Measurements from ENCODE around the gene KRTAP2-2.
"Not testable (repeated sequence)": the region's sequence is repeated elsewhere in the genome, so short reads cannot be mapped to it uniquely, and the experiment has no call there.

KRTAP2-2 gene, protein sequence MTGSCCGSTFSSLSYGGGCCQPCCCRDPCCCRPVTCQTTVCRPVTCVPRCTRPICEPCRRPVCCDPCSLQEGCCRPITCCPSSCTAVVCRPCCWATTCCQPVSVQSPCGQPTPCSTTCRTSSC

DNA sequence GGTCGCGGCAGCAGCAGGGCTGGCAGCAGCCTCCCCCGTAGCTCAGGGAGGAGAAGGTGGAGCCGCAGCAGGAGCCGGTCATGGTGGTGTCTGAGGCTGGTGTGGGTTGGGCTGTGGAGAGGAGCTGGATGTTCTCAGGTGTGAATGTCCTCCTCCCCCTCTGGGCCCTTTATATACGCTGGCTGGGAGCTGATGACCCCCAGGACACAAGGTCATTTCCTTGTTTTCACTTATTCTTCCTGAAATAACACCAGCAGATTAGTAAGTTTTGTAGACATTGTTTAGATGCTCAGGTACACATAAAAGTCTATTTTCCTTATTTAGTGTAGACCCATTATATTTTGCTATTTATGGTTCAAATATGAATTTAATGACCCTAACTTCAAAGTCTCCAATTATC is at the start of gene KRTAP2-2:
TSS of gene KRTAP2-2 (minus strand) at position 101 of the 400 bp plus-strand sequence. CDS start at position 82, 19 bp downstream.
- not testable (repeated sequence) for DNase-seq

DNA sequence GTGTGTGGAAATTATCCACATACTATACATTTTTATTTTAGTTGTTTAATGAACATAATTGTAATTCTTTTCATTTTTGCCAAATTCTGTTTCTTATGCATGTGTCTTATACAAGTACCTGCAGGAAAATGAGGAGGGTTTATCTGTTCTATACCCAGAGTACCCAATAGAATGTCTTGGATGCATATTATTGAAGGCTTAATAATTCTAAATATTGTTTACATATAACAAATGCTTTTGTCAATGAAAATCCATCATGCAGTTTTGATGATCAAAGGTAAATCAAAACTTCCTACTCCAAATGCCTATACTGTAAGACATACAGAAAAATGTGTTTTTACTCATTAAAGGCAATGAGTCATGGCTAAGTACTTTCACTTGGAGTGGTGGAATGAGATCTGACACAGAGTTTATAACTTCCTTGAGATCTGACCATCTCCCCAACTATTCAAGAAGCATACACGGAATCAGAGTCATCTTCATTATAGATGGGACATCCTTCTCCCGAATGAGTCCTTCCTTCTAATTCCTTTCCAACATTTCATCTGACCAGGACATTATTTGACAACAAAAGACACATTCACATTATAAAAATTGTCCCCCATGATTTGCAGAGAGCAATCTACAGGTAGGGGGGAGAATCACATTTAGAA is 49.5 kb upstream of the KRTAP2-2 start:
- not testable (repeated sequence) for DNase-seq

DNA sequence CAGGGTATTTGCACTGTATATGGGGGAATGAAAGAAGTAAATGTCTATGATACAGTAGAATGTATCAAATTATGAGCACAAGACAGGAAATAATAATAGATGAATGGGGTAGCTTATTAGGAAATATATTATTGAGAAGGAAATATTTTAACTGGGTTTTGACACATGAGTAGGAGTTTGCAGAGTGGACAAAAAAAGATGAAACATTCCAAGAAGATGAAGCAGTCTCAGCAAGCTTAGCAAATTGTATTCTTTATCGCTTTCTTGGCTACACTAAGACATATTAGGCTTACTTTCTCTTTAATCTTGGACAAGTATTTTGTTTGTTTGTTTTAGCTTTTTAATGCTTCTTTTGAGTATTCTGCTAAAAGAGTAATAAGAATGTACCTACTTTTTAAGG is 48.9 kb upstream of the KRTAP2-2 start:
- no peak for DNase-seq

DNA sequence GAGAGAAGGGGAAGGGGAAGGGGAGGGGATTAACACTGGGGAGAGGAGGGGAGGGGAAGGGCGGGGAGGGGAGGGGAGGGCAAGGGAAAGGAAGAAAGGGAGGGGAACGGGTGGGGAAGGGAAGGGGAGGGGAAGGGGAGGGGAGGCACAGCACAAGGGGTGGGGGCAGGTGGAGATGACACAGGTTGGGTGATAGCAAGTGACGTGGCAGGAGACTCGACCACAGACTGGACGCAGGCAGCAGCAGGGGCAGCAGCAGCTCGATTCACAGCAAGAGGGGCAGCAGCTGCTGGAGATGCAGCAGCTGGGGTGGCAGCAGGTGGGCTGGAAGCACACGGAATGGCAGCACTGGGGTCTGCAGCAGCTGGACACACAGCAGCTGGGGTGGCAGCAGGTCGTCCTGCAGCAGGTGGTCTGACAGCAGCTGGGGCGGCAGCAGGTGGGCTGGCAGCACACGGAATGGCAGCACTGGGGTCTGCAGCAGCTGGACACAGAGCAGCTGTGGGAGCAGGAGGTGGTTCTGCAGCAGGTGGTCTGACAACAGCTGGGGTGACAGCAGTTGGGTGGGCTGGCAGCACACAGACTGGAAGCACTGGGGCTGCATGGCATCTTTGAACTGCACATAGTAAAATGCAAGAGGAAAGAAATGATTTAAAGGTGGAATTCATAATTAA is 46.7 kb upstream of the KRTAP2-2 start, which contains the start of gene KRTAP4-16:
TSS of gene KRTAP4-16 (minus strand) at position 624 of the 674 bp plus-strand sequence. CDS start at position 624, 0 bp downstream.
- DNase-seq, result no peak

DNA sequence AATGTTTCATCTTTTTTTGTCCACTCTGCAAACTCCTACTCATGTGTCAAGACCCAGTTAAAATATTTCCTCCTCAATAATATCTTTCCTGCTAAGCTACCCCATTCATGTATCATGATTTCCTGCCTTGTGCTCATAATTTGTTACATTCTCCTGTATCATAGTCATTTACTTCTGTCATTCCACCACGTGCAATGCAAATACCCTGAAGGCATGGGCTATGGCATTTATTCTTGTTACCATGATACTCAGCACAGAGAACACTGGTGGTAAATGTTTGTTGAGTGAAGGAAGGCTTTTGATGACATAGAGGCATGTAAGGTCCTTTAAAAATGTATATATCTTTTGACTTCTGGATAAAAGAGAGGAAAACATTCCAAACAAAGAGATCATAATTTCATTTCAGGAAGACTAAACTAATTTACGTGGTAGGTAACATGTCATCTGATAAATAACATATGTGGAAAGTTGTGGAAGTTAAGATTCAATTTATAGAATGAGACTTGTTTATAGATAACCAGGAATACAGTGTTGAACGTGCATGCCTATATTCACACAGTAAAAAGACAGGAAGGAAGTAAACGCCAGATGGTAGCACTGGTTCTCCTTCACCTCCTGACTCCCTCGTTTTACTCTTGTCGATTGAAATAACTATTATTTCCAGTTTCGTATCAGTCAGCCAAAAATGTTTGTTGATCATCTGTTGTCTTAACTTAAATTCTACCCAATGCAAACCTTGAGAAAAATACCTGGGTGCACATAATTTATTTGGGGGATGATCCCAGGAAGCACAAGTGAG is 44.9 kb upstream of the KRTAP2-2 start:
- not testable (repeated sequence) for DNase-seq

DNA sequence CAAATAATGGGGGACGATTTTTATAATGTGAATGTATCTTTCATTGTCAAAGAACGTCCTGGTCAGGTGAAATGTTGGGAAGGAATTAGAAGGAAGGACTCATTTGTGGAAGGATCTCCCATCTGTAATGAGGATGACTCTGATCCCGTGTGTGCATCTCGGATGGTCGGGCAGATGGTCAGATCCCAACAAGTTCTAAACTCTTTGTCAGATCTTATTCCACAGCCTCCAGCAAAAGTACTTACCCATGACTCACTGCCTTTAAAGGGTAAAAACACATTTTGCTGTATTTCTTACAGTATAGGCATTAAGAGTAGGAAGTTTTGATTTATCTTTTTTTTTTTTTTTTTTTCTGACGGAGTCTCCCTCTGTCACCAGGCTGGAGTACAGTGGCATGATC is 43.5 kb upstream of the KRTAP2-2 start:
- DNase-seq, result no peak

DNA sequence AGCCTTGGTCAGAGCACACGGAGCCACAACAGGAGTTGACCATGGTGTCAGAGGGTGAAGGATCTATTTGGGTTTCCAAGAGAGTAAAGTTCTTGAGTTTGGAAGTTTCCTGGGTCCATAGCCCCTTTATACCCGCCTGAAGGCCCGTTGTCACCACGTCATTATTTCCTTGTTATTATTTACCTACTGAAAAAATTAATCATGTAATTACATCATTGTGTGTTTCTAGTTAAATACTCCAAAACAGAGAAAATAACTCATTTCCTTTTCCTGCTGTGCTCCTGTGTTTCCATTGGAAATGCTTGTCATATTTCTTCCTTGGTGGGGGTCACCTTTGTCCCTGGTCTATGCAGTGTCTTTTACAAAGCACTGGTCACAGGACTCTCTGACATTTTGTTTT is 43.0 kb upstream of the KRTAP2-2 start, which contains the start of gene KRTAP4-8:
TSS of gene KRTAP4-8 (minus strand) at position 101 of the 400 bp plus-strand sequence. CDS start at position 43, 58 bp downstream.
- DNase-seq, result no peak

DNA sequence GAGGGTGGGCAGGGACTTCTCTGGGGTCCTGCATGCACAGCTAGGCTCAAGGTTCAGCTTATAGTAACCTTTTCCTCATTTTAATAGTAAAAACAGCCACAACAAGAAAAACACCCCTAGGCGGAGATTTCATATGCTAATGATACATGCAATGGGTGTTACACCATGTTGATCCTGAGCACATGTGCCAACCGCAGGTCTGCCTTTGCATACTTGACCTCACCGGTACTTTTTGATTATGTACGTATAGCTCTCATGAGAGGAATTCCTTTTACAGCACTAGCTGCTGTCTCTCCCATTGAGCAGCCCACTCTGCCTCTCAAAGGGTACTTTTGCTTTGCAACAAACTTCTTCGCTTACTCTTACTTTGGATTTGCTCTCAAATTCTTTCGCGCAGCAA is 41.0 kb upstream of the KRTAP2-2 start:
- DNase-seq, result no peak

DNA sequence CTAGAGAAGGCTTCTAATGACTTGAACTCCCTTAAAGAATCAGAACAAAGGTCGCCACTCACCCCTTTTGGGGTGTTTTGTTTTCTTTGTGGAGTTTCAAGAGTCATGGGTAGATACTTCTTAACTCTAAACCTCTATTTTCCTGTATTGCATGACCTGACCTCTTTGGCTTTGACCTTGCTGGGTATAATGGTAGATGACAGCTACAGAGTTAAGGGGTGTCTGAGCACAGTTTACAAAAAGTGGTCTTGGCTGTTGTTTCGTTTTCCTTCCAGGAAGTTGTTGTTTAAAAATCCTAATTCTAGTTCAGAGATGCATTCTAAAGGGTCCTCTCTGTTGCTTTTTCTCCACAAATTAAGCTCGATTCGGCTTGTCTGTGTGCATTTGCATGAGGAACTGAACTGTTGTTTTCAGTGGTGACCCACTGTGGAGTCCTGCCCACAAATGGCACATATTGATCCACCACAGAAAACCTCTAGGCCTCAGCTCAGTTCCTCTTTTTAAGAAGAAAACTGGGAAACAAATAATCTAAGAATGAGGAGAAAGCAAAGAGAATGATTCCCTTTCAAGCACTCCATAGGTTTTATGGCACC is 33.8 kb upstream of the KRTAP2-2 start:
- DNase-seq, result not testable (repeated sequence)

DNA sequence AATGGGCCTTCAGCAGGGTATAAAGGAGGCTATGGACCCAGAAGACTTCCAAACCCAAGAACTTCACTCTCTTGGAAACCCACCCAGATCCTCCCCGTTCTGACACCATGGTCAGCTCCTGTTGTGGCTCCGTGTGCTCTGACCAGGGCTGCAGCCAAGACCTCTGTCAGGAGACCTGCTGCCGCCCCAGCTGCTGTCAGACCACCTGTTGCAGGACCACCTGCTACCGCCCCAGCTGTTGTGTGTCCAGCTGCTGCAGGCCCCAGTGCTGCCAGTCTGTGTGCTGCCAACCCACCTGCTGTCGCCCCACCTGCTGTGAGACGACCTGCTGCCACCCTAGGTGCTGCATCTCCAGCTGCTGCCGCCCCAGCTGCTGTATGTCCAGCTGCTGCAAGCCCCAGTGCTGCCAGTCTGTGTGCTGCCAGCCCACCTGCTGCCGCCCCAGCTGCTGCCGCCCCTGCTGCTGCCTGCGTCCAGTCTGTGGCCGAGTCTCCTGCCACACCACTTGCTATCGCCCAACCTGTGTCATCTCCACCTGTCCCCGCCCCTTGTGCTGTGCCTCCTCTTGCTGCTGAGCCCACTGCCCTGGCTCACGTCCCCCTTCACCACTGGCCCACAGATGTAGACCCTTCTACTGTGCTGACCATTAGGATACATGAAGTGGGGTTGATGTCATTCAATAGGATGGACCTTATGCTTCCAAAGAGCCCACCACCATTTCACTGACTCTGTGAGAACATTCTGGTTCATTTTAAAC is 29.2 kb upstream of the KRTAP2-2 start, which contains the start of gene KRTAP4-7:
TSS of gene KRTAP4-7 (plus strand) at position 51 of the 757 bp plus-strand sequence. CDS start at position 108, 57 bp downstream.
- DNase-seq, result not testable (repeated sequence)

DNA sequence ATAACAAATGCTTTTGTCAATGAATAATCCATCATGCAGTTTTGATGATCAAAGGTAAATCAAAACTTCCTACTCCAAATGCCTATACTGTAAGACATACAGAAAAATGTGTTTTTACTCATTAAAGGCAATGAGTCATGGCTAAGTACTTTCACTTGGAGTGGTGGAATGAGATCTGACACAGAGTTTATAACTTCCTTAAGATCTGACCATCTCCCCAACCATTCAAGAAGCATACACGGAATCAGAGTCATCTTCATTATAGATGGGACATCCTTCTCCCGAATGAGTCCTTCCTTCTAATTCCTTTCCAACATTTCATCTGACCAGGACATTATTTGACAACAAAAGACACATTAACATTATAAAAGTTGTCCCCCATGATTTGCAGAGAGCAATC is 28.4 kb upstream of the KRTAP2-2 start:
- not testable (repeated sequence) for DNase-seq

DNA sequence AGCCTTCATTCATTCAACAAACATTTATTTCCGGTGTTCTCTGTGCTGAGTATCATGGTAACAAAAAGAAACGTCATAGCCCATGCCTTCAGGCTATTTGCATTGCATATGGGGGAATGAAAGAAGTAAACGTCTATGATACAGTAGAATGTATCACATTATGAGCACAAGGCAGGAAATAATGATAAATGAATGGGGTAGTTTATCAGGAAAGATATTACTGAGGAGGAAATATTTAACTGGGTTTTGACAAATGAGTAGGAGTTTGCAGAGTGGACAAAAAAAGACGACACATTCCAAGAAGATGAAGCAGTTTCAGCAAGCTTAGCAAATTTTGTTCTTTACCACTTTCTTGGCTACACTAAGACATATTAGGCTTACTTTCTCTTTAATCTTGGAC is 27.6 kb upstream of the KRTAP2-2 start:
- no peak for DNase-seq

DNA sequence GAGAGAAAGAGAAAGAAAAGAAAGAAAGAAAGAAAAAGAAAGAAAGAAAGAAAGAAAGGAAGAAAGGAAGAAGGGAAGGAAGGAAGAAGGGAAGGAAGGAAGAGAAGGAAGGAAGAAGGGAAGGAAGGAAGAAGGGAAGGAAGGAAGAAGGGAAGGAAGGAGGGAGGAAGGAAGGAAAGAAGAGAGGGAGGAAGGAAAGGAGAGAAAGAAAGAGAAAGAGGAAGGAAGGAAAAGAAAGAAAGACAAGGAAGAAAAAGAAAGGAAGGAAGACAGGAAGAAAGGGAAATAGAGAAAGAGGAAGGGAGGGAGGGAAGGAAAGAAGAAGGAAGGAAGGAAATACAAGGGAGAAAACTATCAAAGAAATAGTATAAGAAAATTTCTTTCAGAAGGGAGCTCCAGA is 21.8 kb upstream of the KRTAP2-2 start:
- no peak for DNase-seq

DNA sequence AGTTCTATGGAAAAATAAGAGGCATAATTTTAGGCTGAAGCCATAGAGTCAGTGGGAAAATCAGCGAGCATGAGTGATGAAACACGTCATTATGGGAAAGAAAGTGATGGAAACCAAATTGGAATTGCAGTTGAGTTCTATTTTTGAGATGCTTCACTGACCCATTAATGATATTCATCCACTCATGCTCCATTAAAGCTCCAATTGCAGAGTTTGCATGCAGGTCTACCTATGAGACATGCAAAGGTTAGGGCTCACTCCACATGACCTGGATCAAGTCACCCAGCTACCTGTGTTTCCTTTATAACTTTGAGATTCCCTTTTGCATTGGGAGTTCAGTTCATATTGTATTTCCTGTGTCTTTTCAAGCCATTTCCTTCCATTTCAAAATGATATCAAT is 18.6 kb upstream of the KRTAP2-2 start:
- no peak for DNase-seq

DNA sequence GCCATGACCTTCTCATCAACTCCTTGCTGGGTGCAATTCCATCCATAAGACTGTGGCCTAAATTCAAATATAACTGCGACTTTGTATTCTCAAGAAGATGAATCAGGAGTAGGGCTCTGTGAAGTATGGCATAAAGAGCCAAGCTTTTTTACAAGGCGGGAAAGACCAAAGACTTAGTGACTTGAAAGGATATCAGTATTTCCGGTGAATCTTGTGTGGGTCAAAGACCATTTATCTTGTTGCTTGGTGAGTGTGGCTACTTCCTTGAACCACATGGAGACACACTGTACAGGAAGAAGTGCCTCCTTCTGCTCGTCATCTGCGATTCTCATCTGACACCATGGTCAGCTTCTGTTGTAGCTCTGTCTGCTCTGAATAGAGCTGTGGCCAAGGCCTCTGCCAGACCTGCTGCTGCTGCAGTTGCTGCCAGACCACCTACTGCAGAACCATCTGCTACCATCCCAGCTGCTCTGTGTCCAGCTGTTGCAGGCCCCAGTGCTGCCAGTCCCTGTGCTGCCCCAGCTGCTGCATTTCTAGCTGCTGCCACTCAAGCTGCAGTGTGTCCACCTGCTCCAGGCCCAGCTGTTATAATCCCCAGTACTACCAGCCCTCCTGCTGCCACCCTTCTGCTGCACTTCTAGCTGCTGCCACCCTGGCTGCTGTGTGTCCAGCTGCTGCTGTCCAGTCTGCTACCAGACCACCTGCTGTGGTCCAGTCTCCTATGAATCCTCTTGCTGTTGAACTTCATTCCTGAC is 16.8 kb upstream of the KRTAP2-2 start:
- no peak for DNase-seq

DNA sequence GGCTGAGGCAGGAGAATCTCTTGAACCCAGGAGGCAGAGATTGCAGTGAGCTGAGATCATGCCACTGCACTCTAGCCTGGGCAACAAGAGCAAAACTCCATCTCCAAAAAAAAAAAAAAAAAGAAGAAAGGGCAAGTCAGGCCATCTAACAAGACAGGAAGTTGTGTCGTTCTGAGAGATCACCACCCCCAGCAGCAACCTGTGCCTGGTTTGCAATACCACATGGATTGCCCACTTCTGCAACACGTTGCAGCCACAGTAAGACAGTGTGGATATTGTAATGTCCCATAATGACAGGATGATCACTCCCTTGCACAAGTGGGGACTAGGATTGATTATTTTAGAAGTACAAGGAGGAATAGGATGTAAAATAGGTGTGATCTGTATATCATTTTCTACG is 14.0 kb upstream of the KRTAP2-2 start:
- DNase-seq, result no peak

DNA sequence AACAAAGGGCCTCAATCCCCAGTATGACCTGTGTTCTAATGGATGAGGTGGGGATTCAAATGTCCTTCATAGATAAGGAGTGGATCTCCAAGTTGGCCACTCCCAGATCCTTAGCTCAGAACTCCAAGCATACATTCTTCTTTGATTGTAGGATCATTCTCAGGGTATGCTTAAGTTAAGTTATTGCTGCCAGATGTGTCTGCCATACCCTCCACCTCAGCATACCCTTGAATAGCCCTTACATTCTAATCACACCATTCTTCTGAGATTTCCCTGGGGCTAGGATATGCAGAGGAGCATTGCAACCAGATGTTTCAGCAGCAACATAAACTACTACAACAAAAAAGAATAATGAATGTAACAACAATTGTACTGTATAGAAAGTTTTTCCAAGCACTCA is 12.3 kb upstream of the KRTAP2-2 start:
- DNase-seq, result no peak

DNA sequence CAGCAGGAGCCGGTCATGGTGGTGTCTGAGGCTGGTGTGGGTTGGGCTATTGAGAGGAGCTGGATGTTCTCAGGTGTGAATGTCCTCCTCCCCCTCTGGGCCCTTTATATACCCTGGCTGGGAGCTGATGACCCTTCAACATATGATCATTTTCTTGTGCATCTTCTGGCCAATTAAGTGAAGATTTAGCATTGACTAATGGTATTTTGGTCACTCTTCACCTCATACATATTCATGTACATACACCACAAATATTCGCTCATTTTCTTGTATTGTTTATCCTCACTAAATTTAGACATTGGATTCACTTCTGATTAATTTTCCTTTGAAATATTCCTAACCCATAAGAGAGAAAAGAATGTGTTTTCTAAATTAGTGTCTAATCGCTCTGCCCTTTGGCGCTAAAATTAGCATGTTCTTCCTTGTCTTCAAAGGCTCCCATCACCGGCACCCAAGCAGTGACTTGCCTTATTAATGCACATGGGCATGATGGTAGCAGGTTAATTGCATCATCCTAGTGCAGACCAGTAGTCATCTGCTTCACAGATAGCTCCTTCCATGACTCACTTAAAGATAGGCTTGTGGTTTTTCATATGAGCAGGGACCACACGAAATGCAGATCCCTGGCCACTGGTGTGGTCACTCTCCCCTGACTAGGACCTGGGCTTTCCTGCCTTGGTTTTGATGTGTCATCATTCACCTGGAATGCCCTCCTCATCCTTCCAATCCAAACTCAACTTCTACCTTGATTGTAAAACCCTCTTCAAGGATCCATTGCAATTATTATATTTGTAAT is 11.0 kb upstream of the KRTAP2-2 start, which contains the start of gene KRTAP2-4:
TSS of gene KRTAP2-4 (minus strand) at position 51 of the 796 bp plus-strand sequence. CDS start at position 17, 34 bp downstream.
- DNase-seq, result no peak

DNA sequence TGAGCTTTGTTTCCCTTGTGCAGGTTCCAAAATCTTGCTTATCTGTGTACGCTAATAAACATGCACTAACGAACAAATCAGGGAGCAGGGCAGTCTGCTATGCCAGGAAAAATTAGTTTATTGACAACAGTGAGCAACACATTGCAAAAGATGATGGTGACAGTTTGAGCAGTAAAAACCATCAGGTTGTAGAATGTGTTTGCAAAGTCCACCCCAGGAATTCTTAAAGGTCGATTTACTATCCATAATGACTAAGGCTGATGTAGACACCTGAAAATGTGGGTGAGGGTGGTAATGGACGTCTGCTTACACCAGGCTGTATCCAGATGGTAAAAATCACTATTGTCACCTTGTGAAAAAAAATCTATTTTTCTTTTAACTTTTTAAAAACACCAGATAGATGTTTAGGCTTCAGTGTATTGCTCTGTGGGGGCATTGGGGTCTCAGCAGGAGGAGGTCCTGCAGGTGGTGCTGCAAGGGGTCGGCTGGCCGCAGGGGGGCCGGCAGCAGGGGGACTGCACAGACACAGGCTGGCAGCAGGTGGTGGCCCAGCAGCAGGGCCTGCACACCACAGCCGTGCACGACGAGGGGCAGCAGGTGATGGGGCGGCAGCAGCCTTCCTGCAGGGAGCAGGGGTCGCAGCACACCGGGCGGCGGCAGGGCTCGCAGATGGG is 10.1 kb upstream of the KRTAP2-2 start:
- DNase-seq, result not testable (repeated sequence)
